Colonic mucosa (tissue), 4 donors: ENCODE measurements around the gene IRF1. TPM values are rescaled to one million over a fixed set of nuclear protein-coding genes. Genes with fewer than 3 reads are reported as not detected.
A peak's percentile ranks its signal among the peaks of the same experiment; 100 is the strongest.

Experiments used
- DNase-seq: peaks from one replicate; pipeline ENCODE4 v3.0.0-alpha.2; 2020
- H3K27ac ChIP-seq: fragments of 200-600 bp; one replicate; pipeline ENCODE4 v1.8.0; 2021
- H3K27me3 ChIP-seq: fragments of 200-600 bp; one replicate; pipeline ENCODE4 v1.8.0; 2021
- H3K36me3 ChIP-seq: fragments of 200-600 bp; one replicate; pipeline ENCODE4 v1.8.0; 2021
- H3K4me1 ChIP-seq: fragments of 200-600 bp; one replicate; pipeline ENCODE4 v1.8.0; 2021; ENCODE audit warnings: mild to moderate bottlenecking
- H3K4me3 ChIP-seq: fragments of 200-600 bp; one replicate; pipeline ENCODE4 v1.8.0; 2021
- H3K9ac ChIP-seq, 2 donors: one replicate each; pipeline ENCODE4 v1.7.0; 2013; ENCODE audit warnings: control low read depth in 2 of 2, low read depth in 2 of 2, low read length in 2 of 2
- H3K9me3 ChIP-seq: fragments of 200-600 bp; one replicate; pipeline ENCODE4 v1.8.0; 2021
- intact Hi-C: fragments of 100-400 bp; cut with DNase I; formaldehyde crosslinking; loops from one replicate; pipeline ENCODE4 v1.14.1; 2022
- total RNA-seq, 2 donors: library from RNA; stranded (reverse); fragmentation: NEBNext Ultra II Directional in 1 of 2; extraction: Animal tissue kit (Norgen Biotek cat#: 25700) in 1 of 2; gene quantifications; one replicate each; pipeline ENCODE4 v1.2.1, GENCODE V29; 2021
- TF ChIP-seq, protein P1 (sequence below): fragments of 200-600 bp; IDR thresholded peaks from one replicate; pipeline ENCODE4 v1.8.0; 2022; ENCODE audit warnings: antibody characterized with exemption, mild to moderate bottlenecking
- donor health status: healthy.
- donor health status: DM: no; HTN: no; CAD: no.
- donor health status: DM: no; HTN: no; CAD: no.

Gene IRF1
- total RNA-seq, 2 donors from 2014 or later = 59.7 to 87.8 TPM

DNA sequence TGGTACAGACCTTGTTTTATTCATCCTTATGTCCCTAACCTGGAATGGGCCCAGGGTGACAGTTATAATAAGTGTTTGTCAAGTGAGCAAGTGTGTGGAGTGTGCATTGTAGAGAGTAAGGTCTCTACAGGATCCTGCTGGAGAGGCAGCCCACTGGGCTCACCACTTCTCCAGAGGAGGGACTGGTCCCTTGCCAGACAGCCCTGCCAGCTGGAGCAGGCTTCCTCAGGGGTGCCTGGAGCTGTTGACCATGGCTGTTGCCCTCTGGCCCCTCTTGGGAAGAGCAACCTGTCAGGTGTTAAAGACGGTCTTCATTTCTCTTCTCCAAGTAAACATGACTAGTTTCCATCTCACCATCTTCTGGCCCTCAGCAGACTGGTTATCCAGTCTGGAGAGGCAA lies 20.0 kb downstream of the IRF1 start:
- H3K4me3 ChIP-seq = no peak overlapping the region
- H3K9me3 ChIP-seq = no peaks in the 10 kb centered on the region
- TF ChIP-seq, protein P1, sequence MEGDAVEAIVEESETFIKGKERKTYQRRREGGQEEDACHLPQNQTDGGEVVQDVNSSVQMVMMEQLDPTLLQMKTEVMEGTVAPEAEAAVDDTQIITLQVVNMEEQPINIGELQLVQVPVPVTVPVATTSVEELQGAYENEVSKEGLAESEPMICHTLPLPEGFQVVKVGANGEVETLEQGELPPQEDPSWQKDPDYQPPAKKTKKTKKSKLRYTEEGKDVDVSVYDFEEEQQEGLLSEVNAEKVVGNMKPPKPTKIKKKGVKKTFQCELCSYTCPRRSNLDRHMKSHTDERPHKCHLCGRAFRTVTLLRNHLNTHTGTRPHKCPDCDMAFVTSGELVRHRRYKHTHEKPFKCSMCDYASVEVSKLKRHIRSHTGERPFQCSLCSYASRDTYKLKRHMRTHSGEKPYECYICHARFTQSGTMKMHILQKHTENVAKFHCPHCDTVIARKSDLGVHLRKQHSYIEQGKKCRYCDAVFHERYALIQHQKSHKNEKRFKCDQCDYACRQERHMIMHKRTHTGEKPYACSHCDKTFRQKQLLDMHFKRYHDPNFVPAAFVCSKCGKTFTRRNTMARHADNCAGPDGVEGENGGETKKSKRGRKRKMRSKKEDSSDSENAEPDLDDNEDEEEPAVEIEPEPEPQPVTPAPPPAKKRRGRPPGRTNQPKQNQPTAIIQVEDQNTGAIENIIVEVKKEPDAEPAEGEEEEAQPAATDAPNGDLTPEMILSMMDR = no peak
- no peak overlapping the region for H3K27ac ChIP-seq
- H3K9ac ChIP-seq = no peak overlapping the region
- intact Hi-C loops = no loop called here
- no peak for DNase-seq
- H3K36me3 ChIP-seq = no peaks in the 10 kb centered on the region
- no peaks in the 10 kb centered on the region for H3K27me3 ChIP-seq
- peaks cover 11% of the 10 kb centered on the region for H3K4me1 ChIP-seq

DNA sequence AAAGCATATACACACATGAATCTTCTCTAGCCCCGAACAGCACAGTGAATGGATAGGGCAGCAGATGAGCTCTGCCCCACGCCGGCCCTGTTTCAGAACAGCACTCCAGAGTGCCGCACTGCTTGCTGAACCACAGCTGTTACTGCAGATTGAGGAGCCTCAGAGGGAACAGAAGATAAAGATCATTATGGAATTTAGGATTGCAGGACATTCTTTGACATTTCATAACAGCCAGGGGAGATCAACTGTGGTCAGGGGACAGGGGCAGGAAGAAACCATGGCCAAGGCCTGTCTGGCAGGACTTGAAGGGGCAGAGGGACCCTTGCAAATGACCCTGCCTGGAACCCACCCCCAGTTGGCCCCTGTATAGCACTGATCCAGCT lies 20.6 kb downstream of the IRF1 start:
- Histone ChIP-seq H3K9ac (peak overlapping the region in 1 of 2 donors; percentile 3), H3K27me3 (no peaks in the 10 kb centered on the region), H3K36me3 (no peaks in the 10 kb centered on the region), H3K4me1 (peaks cover 9% of the 10 kb centered on the region), H3K4me3 (no peak overlapping the region), H3K9me3 (no peaks in the 10 kb centered on the region), H3K27ac (peak overlapping the region; percentile 12)
- no peak for DNase-seq
- intact Hi-C loops = no loop called here
- TF ChIP-seq, protein P1 = no peak

DNA sequence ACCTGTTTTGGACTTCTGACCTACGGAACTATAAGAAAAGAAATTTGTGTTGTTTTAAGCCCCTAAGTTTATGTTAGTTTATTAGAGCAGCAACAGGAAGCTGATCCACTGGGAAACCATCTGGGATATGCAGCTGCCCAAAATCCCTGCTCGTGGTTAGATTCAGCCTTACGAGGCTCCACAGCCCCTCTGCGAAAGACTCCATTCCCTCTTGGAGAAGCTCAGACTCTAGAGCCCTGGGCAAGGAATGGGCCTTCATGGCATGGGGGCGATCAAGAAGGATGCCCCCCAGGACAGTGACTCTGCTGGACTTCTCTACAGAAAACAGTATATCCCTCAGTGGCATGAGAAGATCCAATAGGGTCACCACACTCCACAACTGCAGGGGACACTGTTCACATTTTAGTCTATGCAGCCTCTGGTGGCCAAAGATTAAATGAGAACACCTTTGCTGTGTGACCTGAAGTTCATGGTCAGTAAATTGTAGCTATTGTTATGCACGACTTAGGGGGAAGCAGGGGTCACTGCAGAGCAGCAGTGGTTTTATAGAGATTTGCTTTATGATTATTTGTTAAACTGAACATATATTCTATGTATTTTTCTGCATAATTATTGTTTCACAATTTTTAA lies 21.1 kb downstream of the IRF1 start:
- Histone ChIP-seq H3K27ac (peak overlapping the region; percentile 12), H3K4me3 (no peak overlapping the region), H3K4me1 (peaks cover 11% of the 10 kb centered on the region), H3K9me3 (no peaks in the 10 kb centered on the region), H3K9ac (peak overlapping the region in 1 of 2 donors; percentile 21), H3K36me3 (no peaks in the 10 kb centered on the region), H3K27me3 (no peaks in the 10 kb centered on the region)
- DNase-seq = no peak
- TF ChIP-seq, protein P1 = no peak
- intact Hi-C loops = no loop called here

DNA sequence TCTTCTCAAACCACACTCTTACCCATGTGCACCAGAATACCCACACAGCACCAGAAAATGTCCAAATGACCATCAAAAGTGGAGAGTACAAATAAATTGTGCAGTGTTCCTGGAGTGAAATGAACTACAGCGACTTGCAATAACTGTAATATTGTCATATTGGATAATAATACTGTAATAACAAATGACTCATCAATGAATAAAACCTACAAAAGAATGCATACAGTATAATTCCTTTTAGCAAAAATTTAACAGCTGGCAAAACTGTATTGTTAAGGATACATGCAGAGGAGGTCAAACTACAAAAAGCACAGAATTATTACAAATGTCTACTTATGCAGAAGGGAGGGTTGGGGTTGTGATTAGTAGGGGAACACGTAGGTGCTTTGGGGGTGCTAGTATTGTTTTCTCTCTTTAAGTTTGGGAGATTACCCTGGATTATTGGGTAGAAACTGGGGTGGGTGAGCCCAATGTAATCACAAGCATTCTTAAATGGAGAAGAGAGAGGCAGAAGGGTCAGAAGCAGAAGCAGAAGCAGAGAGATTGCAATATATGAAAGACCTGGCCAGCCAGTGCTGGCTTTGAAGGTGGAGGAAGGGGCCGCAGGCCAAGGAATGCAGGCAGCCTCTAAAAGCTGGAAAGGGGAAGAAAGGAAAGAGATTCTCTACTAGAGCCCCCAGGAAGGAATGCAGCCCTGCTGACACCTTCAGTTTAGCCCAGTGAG lies 21.8 kb downstream of the IRF1 start:
- DNase-seq = no peak
- H3K4me3 ChIP-seq = no peak overlapping the region
- peak overlapping the region in 1 of 2 donors; percentile 21 for H3K9ac ChIP-seq
- H3K9me3 ChIP-seq = no peaks in the 10 kb centered on the region
- intact Hi-C loops = no loop called here
- peaks cover 13% of the 10 kb centered on the region for H3K4me1 ChIP-seq
- H3K27ac ChIP-seq = peak overlapping the region; percentile 12
- H3K36me3 ChIP-seq = no peaks in the 10 kb centered on the region
- H3K27me3 ChIP-seq = no peaks in the 10 kb centered on the region
- TF ChIP-seq, protein P1 = no peak

DNA sequence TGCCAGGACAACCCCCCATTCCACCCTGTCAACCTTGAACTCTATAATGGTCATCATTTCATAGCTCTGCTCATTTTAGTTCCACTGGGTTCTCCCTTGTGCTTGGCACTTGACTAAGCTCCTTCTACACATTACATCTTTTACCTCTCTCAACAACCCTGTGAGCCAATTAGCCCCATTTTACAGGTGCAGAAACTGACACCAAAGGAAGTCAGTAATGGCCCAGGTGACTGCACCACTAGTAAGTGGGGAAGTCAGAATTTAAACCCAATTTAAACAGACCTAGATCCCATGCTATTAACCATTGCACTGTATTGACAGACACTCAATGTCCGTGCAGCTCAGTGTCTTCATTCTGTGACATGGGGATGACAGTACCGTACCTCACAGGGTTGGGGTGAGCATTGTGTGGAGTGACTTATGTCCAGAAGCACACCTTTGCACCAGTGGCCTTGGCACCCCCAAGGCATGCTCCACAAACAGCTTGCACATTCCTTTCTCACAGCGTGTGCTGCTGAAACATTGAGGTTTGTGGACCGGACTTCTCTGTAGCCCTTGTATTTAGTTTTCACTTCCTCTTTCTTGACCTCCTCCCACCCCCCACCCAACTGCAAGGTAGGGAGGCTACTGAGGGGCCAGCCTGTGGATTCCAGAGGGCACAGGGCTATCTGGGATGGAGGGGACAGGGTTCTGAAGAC lies 23.1 kb downstream of the IRF1 start:
- intact Hi-C loops = no loop called here
- no peaks in the 10 kb centered on the region for H3K9me3 ChIP-seq
- TF ChIP-seq, protein P1 = no peak
- H3K4me1 ChIP-seq = peaks cover 25% of the 10 kb centered on the region
- peak overlapping the region in 1 of 2 donors; percentile 47 for H3K9ac ChIP-seq
- no peak for DNase-seq
- H3K27me3 ChIP-seq = no peaks in the 10 kb centered on the region
- H3K36me3 ChIP-seq = no peaks in the 10 kb centered on the region
- peak overlapping the region; percentile 64 for H3K27ac ChIP-seq
- H3K4me3 ChIP-seq = no peak overlapping the region
